SK-N-SH (cell line): ENCODE measurements around the gene ANKS1B.

ENCODE experiments used
- CHD2 ChIP-seq: fragments of 150-350 bp; IDR thresholded peaks from 2 replicates; pipeline ENCODE4 v1.6.1; 2018; ENCODE audit warnings: low read length; ENCODE audit not compliant: partially characterized antibody
- CTCF ChIP-seq: fragments of 200-600 bp; sonication (generic); IDR thresholded peaks from 2 replicates; pipeline ENCODE4 v1.6.1; 2017; ENCODE audit warnings: antibody characterized with exemption, mild to moderate bottlenecking, moderate library complexity
- EP300 ChIP-seq, 2 experiments: IDR thresholded peaks; 2 replicates each; pipeline versions ENCODE4 v1.4.0 to v1.6.1; 2012; ENCODE audit warnings: borderline replicate concordance in 1 of 2, low read depth in 1 of 2, low read length in 1 of 2
- MAX ChIP-seq: IDR thresholded peaks from 2 replicates; pipeline ENCODE4 v1.4.0; 2012; ENCODE audit warnings: low read depth
- NFIC ChIP-seq: IDR thresholded peaks from 2 replicates; pipeline ENCODE4 v1.4.0; 2012; ENCODE audit warnings: borderline replicate concordance
- POLR2AphosphoS5 ChIP-seq: IDR thresholded peaks from 2 replicates; pipeline ENCODE4 v1.6.1; 2012; ENCODE audit warnings: low read depth, low read length
- REST ChIP-seq: IDR thresholded peaks from 2 replicates; pipeline ENCODE4 v1.6.1; 2012; ENCODE audit warnings: mild to moderate bottlenecking, low read depth, low read length, moderate library complexity
- SIN3A ChIP-seq: IDR thresholded peaks from 2 replicates; pipeline ENCODE4 v1.6.1; 2012; ENCODE audit warnings: low read depth, mild to moderate bottlenecking, low read length, moderate library complexity, borderline replicate concordance
- SMC3 ChIP-seq: IDR thresholded peaks from 2 replicates; pipeline ENCODE4 v1.6.1; 2012; ENCODE audit warnings: low read depth, low read length, improper control_type of control experiment
- TAF1 ChIP-seq: IDR thresholded peaks from 2 replicates; pipeline ENCODE4 v1.6.1; 2012; ENCODE audit warnings: low read depth, mild to moderate bottlenecking, low read length, moderate library complexity, borderline replicate concordance
- USF1 ChIP-seq: IDR thresholded peaks from 2 replicates; pipeline ENCODE4 v1.4.0; 2012; ENCODE audit warnings: low read depth, borderline replicate concordance
- YY1 ChIP-seq: IDR thresholded peaks from 2 replicates; pipeline ENCODE4 v1.4.0; 2012; ENCODE audit warnings: low read depth, mild to moderate bottlenecking
- ZBTB33 ChIP-seq: IDR thresholded peaks from 2 replicates; pipeline ENCODE4 v1.4.0; 2012; ENCODE audit warnings: low read depth, borderline replicate concordance

- TF ChIP-seq CTCF: no peak
- no peak for TF ChIP-seq USF1
- TF ChIP-seq SIN3A: no peak
- no peak for TF ChIP-seq YY1
- TF ChIP-seq ZBTB33: no peak
- no peak for TF ChIP-seq CHD2
- no peak for TF ChIP-seq SMC3
- TF ChIP-seq TAF1: no peak
- no peak for TF ChIP-seq POLR2AphosphoS5
- TF ChIP-seq REST: no peak
- TF ChIP-seq NFIC: no peak
- TF ChIP-seq MAX: no peak
- TF ChIP-seq EP300 (IDR thresholded peaks at IDR 0.05; ENCODE audit: borderline replicate concordance in 1 of 2, low read depth in 1 of 2, low read length in 1 of 2): no peak
Measured at GRCh38 chr12:98863167-98863566, 1121.6 kb downstream of the ANKS1B start.
